ENCODE measurements around the gene EDEM3.
"Not testable (repeated sequence)": the region's sequence is repeated elsewhere in the genome, so short reads cannot be mapped to it uniquely, and the experiment has no call there.

The EDEM3 gene

GRCh38 chr1:184734980-184735379 is 19.7 kb downstream of the EDEM3 start:
- no peak for DNase-seq (ENCODE audit: low spot score)

GRCh38 chr1:184724843-184725242 is 29.8 kb downstream of the EDEM3 start:
- DNase-seq (ENCODE audit: low spot score): no peak

GRCh38 chr1:184716158-184716557 is 38.5 kb downstream of the EDEM3 start:
- DNase-seq (ENCODE audit: low spot score): no peak

DNA sequence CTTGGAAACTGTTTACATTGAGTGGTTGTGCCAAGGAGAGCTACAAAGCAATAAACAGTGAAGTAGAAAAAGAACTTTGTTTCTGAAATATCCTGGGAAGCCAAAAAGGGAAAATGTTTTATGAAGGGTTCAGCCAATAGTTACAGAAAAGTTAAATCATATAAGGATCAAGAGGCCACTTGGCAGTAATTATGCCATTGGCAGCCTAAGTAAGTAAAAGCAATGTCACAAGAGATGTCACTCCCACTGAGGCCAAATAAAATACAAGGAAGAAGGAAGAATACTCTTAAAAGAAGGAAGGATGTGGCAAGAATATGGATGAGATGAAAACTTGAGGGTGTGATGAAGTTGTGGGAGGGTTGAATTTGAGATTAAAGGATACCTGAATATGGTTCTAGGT is 45.2 kb downstream of the EDEM3 start:
- DNase-seq (ENCODE audit: low spot score): no peak

- DNase-seq (ENCODE audit: low spot score): no peak
Measured at GRCh38 chr1:184708084-184708676, 46.5 kb downstream of the EDEM3 start.

- no peak for DNase-seq (ENCODE audit: low spot score)
Measured at GRCh38 chr1:184705271-184705670, 49.4 kb downstream of the EDEM3 start.

DNA sequence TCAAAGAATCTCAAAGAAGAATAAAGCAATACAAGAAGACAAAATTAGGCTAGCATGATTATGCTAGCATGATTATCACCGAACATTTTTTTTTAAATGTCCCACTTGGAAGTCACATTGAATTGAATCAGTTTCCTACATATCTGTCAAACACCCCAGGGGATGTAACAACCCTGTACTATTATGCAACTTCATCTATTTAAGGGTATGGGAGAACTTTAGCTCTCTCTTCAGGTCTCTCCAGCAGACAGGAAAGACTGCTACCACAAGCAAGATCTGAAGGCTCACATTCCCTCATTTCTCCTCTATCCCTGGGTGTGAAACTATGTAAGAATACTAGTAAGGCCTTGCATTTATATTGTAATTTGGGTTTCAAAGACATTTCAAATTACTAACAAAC is 52.8 kb downstream of the EDEM3 start:
- DNase-seq (ENCODE audit: low spot score): no peak

DNA sequence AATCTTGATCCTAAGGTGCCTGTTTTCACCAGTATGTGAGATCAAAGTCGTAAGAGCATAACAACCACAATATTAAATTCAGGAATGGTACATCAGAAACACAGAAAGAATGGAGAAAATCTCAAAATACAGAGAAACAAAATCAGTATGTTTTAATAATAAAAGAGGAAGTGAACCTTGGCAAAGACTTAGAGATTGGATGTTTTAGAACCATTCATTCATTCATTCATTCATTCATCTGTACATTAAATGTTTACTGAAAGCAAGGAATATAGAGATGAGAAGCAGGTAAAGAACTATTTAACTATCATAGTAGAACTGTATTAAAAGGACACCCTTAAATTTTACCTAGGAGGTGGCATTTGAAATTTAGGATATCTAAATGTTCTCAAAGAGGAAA is 55.7 kb downstream of the EDEM3 start:
- DNase-seq (ENCODE audit: low spot score): no peak

DNA sequence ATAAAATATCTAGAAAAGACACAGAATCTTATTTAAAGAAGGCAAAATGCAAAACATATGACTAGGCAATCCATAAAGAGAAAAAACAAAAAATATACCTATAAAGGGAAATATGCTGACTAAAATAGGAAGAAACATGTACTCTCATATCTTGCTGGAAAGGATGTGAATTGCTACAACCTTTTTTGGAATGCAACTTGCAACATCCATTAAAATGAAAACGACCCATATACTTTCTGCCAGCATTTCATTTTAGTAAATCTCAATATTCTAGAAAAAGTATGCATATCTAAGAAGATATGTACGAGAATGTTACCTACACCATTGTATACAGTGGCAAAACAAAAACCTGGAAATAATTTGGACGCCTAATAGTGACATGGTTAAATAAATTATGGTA is 56.6 kb downstream of the EDEM3 start:
- DNase-seq (ENCODE audit: low spot score): no peak

- DNase-seq (ENCODE audit: low spot score): no peak
Measured at GRCh38 chr1:184696403-184696802, 58.3 kb downstream of the EDEM3 start.

DNA sequence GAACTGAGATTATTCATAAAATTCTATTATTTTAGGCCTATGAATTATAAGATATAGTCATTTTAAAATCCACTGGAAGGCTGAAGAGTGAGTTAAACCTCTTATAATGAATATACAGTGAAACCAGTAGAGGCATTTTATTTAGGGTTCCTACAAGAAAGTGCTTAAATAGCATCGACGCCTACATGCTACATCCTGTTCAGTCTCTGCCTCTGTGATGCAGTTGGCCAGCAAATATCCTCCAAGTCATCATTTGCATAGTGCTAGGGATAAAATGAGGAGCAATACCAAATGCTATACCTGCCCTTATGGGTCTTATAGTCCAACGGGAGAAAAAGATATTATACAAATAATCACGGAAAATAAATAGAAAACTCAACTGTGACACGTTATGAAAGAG is 59.6 kb downstream of the EDEM3 start:
- no peak for DNase-seq (ENCODE audit: low spot score)

- DNase-seq (ENCODE audit: low spot score): no peak
Measured at GRCh38 chr1:184693011-184693410, 61.6 kb downstream of the EDEM3 start.

- no peak for DNase-seq (ENCODE audit: low spot score)
Measured at GRCh38 chr1:184691719-184692324, 62.8 kb downstream of the EDEM3 start.

DNA sequence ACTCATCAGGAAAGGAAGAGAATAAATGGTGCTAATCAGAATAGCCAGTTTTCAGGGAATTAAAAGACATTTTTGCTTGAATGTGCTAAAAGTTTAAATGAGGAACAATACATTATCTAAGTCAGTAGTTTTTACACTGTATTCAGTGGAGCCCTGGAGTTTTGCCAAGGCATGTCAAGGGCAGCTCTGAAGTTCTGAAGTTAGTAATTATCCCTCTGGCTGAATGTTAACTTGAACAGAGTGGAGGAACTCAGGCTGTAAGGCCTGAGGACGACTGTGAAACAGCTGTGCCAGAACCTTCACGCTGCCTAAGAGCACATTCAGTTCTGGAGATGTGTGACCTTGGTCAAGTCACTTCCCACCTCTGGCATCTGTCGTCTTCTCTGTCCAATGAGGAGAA is 68.1 kb downstream of the EDEM3 start:
- DNase-seq (ENCODE audit: low spot score): no peak

GRCh38 chr1:184685116-184685515 is 69.5 kb downstream of the EDEM3 start:
- DNase-seq (ENCODE audit: low spot score): no peak

DNA sequence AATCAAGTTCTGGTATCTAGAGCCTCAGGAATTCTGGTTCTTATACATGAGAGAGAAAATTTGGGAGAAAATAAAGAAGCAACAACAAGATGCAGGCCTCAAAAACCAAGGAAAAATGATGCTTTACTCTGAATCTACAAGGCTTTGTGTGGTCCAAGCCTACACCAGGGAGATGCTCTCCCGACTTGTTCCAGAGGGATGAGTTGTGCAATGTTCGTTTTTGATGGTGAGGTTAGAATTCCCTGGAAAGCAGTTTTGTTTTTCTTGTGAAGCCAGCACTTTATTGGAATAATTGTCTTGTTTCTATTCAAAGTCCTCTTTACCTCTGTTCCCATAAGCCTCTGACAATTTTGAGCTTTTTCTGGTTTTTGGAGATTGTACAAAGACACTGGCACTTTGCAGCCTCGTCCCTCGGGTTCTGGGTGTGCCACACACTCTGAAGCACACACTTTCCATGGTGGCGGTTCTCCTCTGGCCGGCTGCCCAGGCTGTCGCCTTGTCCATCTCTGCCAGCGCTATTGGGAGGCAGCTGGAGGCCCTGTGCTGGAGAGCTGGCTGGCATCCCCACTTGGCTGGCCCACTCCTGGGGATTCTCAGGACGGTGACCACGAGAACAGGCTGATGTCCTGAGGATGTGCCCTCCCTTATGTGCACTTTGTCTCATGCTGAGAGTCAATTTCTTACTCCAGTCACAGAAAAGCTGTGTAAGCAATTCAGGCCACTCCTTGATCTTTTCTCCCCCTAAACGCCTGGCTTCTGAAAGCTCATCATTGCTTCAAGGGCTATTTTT is 70.2 kb downstream of the EDEM3 start:
- DNase-seq (ENCODE audit: low spot score): no peak

- DNase-seq (ENCODE audit: low spot score): no peak
Measured at GRCh38 chr1:184682956-184683355, 71.7 kb downstream of the EDEM3 start.

DNA sequence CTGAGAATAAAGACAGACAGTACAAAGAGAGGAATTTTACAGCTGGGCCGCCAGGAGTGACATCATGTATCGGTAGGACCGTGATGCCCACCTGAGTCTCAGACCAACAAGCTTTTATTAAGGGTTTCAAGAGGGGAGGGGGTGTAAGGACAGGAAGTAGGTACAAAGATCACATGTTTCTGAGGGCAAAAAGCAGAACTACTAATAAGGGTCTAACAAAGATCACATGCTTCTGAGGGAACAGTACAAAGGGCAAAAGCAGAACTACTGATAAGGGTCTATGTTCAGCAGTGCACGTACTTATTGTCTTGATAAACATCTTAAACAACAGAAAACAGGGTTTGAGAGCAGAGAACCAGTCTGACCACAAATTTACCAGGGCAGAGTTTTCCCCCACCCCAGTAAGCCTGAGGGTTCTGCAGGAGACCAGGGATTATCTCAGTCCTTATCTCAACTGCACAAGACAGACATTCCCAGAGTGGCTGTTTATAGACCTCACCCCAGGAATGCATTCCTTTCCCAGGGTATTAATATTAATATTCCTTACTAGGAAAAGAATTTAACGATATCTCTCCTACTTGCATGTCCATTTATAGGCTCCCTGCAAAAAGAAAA is 73.9 kb downstream of the EDEM3 start:
- not testable (repeated sequence) for DNase-seq (ENCODE audit: low spot score)

DNA sequence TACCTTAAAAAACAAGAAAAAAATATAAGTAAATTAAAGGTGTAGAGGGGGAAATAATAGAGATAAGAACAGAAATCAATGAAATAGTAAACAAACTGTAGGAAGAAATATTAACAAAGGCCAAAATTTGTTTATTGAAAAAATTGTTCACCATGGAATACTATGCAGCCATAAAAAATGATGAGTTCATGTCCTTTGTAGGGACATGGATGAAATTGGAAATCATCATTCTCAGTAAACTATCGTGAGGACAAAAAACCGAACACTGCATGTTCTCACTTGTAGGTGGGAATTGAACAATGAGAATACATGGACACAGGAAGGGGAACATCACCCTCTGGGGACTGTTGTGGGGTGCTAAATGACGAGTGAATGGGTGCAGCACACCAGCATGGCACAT is 75.2 kb downstream of the EDEM3 start:
- not testable (repeated sequence) for DNase-seq (ENCODE audit: low spot score)

- no peak for DNase-seq (ENCODE audit: low spot score)
Measured at GRCh38 chr1:184677344-184677743, 77.3 kb downstream of the EDEM3 start.

GRCh38 chr1:184673305-184673704 is 81.4 kb downstream of the EDEM3 start:
- no peak for DNase-seq (ENCODE audit: low spot score)

DNA sequence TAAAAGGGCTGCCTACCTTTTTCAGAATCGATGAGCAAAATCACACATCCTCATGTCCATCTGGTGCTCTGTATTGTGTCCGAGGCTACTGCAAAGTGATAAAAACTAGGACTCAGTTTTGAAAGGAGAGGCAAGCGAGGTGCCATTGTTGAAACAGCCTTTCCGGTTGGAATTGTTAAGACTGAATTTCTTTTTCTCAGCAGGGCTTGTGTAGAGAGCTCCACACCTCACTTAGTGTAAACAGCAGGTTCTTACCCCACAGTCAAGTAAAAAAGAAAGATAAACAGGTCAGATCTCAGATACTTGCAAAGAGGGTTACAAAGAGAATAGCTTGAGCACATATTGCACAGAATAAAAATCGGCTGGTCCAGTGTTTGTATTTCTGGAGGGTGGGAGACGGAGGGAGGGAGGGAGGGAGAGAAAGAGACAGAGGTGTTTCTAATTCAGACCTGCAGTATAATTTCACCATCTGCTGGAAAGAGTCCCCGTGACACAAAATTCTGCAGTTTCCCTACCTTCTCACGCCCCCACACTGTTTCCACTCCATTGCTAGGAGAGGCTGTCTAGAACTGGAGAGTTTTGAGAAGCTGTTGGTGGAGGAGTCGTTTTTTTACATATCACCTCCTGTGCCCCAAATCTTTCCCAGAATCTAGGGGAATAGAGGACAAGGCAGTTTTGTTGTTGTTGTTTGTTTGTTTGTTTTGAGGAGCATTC is 82.5 kb downstream of the EDEM3 start:
- no peak for DNase-seq (ENCODE audit: low spot score)
